Osteoblast (primary cell): Measurements from ENCODE around the gene FAM199X. TPM values are rescaled to one million over a fixed set of nuclear protein-coding genes. Genes with fewer than 3 reads are reported as not detected.
A peak's percentile ranks its signal among the peaks of the same experiment; 100 is the strongest.

Source experiments
- DNase-seq: peaks from one replicate; pipeline ENCODE4 v3.0.0; 2011; ENCODE audit warnings: low spot score, mixed read lengths; ENCODE audit not compliant: insufficient read length; ENCODE audit errors: missing footprints
- H2AFZ ChIP-seq: 2 replicates; pipeline ENCODE4 v1.6.0; 2011; ENCODE audit warnings: mild to moderate bottlenecking, low read length
- H3K27ac ChIP-seq: 2 replicates; pipeline ENCODE4 v1.5.1; 2011; ENCODE audit warnings: mild to moderate bottlenecking, low read depth, low read length, moderate library complexity
- H3K27me3 ChIP-seq: 2 replicates; pipeline ENCODE4 v1.6.0; 2012; ENCODE audit warnings: mild to moderate bottlenecking, control low read depth, inconsistent platforms, low read length, moderate library complexity; ENCODE audit not compliant: insufficient read depth
- H3K36me3 ChIP-seq: 2 replicates; pipeline ENCODE4 v1.5.1; 2011; ENCODE audit warnings: mild to moderate bottlenecking, low read length, control low read depth, moderate library complexity; ENCODE audit not compliant: insufficient read depth
- H3K4me1 ChIP-seq: 2 replicates; pipeline ENCODE4 v1.5.1; 2011; ENCODE audit warnings: mild to moderate bottlenecking, low read length, control low read depth, moderate library complexity; ENCODE audit not compliant: insufficient read depth
- H3K4me2 ChIP-seq: 2 replicates; pipeline ENCODE4 v1.6.0; 2011; ENCODE audit warnings: mild to moderate bottlenecking, low read length; ENCODE audit not compliant: insufficient read depth
- H3K4me3 ChIP-seq: fragments of 200-600 bp; sonication (generic); 3 replicates; pipeline ENCODE4 v1.5.1; 2012; ENCODE audit warnings: mild to moderate bottlenecking, low read length, inconsistent platforms; ENCODE audit not compliant: insufficient read depth
- H3K79me2 ChIP-seq: 2 replicates; pipeline ENCODE4 v1.6.0; 2012; ENCODE audit warnings: mild to moderate bottlenecking, low read length, control low read depth, inconsistent platforms; ENCODE audit not compliant: insufficient read depth
- H3K9me3 ChIP-seq: 2 replicates; pipeline ENCODE4 v1.5.1; 2011; ENCODE audit warnings: low read depth, low read length, control low read depth
- H4K20me1 ChIP-seq: 2 replicates; pipeline ENCODE4 v1.6.0; 2012; ENCODE audit warnings: mild to moderate bottlenecking, low read length, control low read depth; ENCODE audit not compliant: insufficient read depth
- CTCF ChIP-seq: IDR thresholded peaks from 2 replicates; pipeline ENCODE4 v1.5.1; 2011; ENCODE audit warnings: mild to moderate bottlenecking, low read depth, low read length, moderate library complexity; ENCODE audit errors: extremely low read depth
- total RNA-seq: library from RNA; depleted of rRNA; stranded (reverse); fragments of >200 nt; gene quantifications from 2 replicates; pipeline ENCODE4 v1.2.3, GENCODE V29; 2012

The FAM199X gene
- total RNA-seq, result 20.3 and 22.4 TPM in 2 replicates

DNA sequence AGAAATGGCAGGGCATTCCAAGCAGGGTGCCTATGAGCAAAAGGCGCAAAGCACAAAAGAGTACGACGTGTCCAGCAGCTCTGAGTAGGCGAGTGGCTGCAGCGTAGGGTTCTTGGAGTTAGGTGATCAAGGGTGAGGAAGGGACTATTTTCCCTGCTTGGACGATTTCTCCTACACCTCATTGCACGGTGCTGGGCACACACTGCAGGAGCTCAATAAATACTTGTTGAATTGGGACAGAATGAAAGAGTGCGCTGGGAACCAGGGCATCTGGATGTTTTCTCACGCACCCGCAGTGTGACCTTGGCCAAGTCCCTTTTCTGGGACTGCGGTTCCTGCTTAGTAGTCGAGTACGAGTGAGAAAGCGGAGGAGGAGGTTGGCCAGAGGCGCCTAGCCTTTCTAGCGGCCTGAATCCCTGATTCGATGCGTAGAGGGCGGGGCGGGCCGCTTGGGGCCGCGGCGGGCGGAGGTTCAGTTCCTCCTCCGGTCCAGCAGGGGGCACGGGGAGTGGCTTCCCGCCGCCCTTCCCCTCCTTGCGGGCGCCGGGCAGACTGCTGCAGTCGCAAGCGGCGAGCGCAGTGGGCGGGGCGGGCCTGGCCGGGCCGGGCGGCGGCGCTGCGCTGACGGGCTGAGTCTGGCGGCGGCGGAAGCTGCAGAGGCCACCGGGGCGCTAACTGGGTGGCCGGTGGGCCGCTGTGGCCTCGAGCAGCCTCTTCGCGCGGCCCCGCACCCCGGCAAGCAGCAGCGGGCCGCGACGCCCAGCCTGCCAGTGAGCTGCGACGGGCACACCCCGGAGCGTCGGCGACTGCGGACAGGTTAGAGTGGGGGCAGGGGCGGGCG lies at the start of gene FAM199X:
TSS of gene FAM199X (plus strand) at position 560 of the 841 bp plus-strand sequence. CDS start 333 bp downstream, outside the sequence.
- peak; percentile 44 for TF ChIP-seq CTCF
- peak within 1 kb of the TSS; percentile 91 for H3K4me2 ChIP-seq
- H3K4me3 ChIP-seq, result peak within 1 kb of the TSS; percentile 81
- H3K27me3 ChIP-seq, result peaks cover 3% of the 10 kb centered on the region
- peak; percentile 95 for DNase-seq
- peak within 1 kb of the TSS; percentile 49 for H3K27ac ChIP-seq
- peaks cover 45% of the 10 kb centered on the region for H3K79me2 ChIP-seq
- no peaks in the 10 kb centered on the region for H3K36me3 ChIP-seq
- H2AFZ ChIP-seq, result peak within 1 kb of the TSS; percentile 95
- H3K4me1 ChIP-seq, result peaks cover 6% of the 10 kb centered on the region
- H4K20me1 ChIP-seq, result peaks cover 4% of the 10 kb centered on the region
- H3K9me3 ChIP-seq, result no peaks in the 10 kb centered on the region

GRCh38 chrX:104117759-104118158 lies 48.5 kb upstream of the FAM199X start:
- no peak overlapping the region for H3K4me2 ChIP-seq
- H3K4me3 ChIP-seq, result no peak overlapping the region
- H3K27ac ChIP-seq, result no peak overlapping the region
- no peaks in the 10 kb centered on the region for H3K79me2 ChIP-seq
- no peaks in the 10 kb centered on the region for H3K9me3 ChIP-seq
- TF ChIP-seq CTCF, result no peak
- no peaks in the 10 kb centered on the region for H3K4me1 ChIP-seq
- DNase-seq, result no peak
- no peaks in the 10 kb centered on the region for H4K20me1 ChIP-seq
- no peaks in the 10 kb centered on the region for H3K36me3 ChIP-seq
- peaks cover 22% of the 10 kb centered on the region for H3K27me3 ChIP-seq
- no peak overlapping the region for H2AFZ ChIP-seq

DNA sequence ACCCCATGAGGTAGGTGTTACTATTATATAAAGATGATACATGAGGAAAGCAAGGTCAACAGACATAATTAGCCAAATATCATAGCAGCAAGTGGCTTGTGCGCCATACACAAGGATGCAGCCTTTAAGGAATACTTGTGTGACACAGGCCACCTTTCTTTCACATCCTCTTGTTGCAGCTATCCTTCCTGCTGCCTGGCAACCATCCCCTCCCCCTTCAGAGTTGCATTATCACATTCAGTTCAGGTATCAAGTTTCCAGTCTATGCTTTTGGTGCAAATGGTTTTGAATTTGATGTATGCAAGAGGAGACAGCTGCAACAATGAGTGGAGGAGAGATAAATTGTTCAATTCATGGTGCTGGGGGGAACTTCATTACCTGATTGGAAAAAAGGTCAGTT lies 47.5 kb upstream of the FAM199X start:
- TF ChIP-seq CTCF, result no peak
- Histone ChIP-seq H3K4me3 (no peak overlapping the region), H3K79me2 (no peaks in the 10 kb centered on the region), H4K20me1 (no peaks in the 10 kb centered on the region), H3K36me3 (no peaks in the 10 kb centered on the region), H3K4me1 (no peaks in the 10 kb centered on the region), H3K27ac (no peak overlapping the region), H3K9me3 (no peaks in the 10 kb centered on the region), H2AFZ (no peak overlapping the region), H3K27me3 (peaks cover 22% of the 10 kb centered on the region), H3K4me2 (no peak overlapping the region)
- DNase-seq, result no peak

DNA sequence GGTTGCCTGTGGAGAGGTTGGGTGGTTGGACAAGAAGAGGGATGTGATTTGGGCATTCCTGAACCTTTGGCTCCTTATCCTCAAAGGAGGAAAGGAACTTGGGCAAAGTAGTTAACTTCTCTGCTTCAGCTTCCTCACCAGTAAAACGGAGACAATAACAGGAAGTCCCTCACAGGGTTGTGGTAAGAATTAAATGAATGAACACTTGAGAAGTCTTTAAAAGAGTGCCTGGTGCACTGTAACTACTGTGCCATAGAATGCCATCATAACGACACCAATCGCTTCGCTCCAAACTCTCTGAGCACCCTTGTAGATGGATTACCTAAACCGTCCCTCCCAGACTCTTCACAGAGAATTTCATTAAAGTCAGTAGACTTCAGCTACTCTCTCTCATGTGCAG lies 43.4 kb upstream of the FAM199X start:
- Histone ChIP-seq H3K27ac (no peak overlapping the region), H4K20me1 (no peaks in the 10 kb centered on the region), H3K9me3 (no peaks in the 10 kb centered on the region), H3K36me3 (no peaks in the 10 kb centered on the region), H3K4me1 (no peaks in the 10 kb centered on the region), H3K79me2 (no peaks in the 10 kb centered on the region), H3K27me3 (peaks cover 9% of the 10 kb centered on the region), H3K4me3 (no peak overlapping the region), H2AFZ (no peak overlapping the region), H3K4me2 (no peak overlapping the region)
- no peak for TF ChIP-seq CTCF
- no peak for DNase-seq
